ENCODE results near the gene NKD2.
"Not testable (repeated sequence)": the region's sequence is repeated elsewhere in the genome, so short reads cannot be mapped to it uniquely, and the experiment has no call there.

NKD2 gene

DNA sequence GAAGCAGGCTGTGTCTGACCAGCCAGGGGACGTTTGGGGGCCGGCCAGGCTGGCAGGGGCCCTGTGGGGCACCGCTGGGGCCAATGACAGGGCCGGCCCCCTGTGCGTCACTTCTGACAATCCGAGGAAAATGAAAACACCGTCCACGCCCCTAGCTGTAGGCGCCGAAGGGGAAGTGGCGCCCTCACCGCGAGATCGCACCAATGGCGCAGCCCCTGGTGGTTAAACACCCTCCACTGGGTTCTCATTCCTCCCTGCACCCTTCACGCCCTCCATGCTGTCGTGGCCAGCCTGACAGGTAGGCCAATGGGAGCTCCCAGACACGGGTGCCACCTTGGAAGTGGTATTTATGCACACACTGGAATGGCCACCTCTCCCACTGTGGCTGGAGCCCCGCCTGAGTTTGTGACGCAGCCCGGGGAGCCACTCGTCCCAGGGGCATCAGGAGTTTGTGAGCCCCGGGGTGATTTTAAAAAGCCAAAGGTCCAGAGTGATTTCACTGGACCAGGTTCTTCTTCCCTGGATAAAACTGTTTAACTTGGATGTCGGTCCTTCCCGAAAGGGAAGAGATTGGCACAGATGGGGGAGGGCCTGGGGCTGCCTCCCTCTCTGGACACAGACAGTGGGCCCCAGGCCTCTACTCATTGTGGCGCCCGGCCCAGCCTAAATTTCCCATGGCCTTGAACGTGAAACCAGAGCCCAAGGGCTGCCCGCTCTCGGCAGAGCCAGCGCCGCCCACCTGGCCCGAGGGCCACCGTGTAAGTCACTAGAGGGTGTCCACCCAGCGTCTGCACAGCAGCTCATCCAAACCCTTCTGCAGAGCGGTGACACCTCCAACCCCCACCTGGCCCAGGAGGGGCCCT lies 49.7 kb downstream of the NKD2 start:
- no peak for DNase-seq (ENCODE audit: low read depth)

- no peak for DNase-seq (ENCODE audit: low read depth)
These were observed 50.6 kb downstream of the NKD2 start for GRCh38 chr5:1058988-1059883.

GRCh38 chr5:1059884-1060263 lies 51.3 kb downstream of the NKD2 start:
- DNase-seq (ENCODE audit: low read depth): no peak

DNA sequence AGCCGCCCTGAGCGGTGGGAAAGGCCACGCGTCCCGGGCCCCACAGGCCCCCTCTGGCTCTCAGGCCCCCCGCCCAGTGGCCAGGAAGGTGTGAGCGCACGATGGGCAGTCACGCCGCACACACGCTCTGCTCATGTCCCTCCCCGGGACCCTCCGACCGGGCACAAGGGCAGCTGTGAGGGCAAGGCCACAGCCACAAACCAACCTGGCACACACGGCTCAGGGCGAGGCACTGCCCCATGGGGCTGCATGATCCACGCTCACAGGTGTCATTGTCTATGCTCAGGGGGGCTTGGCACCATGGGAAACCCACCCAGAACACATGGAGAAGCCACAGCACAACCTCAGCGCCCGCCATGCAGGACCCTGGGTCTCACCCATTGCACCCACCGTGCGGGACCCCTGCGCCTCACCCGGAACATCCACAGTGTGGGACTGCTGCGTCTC lies 52.0 kb downstream of the NKD2 start:
- no peak for DNase-seq (ENCODE audit: low read depth)

- not testable (repeated sequence) for DNase-seq (ENCODE audit: low read depth)
These were observed 52.7 kb downstream of the NKD2 start for GRCh38 chr5:1061292-1061691.

DNA sequence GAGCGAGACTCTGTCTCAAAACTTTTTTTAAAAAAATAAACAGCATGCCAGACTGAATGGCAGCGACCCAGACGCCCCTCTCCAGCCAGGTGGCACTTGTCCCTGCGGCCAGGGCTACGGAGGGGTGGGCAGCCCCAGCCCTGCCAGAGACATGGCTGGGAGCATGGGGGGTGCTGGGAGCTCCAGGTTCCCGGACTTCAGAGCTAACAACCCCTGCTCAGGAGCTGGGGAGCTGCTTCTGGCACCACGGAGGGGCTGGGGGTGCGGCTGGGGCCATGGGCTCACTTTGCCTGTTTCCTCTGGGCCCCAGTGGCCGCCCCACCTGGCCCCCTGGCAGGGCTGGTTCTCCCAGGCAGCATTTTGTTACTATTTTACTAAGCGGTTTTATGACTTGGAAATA lies 53.3 kb downstream of the NKD2 start:
- no peak for DNase-seq (ENCODE audit: low read depth)

GRCh38 chr5:1062761-1063568 lies 54.4 kb downstream of the NKD2 start:
- DNase-seq (ENCODE audit: low read depth): no peak

GRCh38 chr5:1063661-1064382 lies 55.2 kb downstream of the NKD2 start:
- DNase-seq (ENCODE audit: low read depth): no peak

DNA sequence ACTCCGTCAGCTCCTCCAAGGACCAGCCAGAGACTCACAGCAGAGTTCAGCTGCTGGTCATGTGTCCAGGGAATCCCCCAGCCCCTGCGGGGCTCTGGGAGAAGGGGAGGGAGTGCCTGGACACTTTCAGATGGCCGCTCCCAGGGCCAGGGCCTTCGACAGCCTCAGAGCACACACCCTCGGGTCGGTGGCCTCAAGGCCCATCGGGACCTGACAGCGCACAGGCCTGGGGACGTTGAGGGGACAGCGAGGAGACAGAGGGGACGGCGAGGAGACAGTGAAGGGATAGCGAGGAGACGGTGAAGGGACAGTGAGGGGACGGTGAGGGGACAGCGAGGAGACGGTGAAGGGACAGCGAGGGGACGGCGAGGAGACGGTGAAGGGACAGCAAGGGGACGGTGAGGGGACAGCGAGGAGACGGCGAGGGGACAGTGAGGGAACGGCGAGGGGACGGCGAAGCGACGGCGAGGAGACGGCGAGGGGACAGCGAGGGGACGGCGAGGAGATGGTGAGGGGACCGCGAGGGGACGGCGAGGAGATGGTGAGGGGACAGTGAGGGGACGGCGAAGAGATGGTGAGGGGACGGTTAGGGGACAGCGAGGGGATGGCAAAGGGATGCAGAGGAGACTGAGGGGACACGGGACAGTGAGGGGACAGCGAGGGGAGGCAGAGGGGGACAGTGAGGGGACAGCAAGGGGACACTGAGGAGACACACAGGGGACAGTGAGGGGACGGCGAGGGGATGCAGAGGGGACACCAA lies 56.0 kb downstream of the NKD2 start:
- DNase-seq (ENCODE audit: low read depth): no peak

DNA sequence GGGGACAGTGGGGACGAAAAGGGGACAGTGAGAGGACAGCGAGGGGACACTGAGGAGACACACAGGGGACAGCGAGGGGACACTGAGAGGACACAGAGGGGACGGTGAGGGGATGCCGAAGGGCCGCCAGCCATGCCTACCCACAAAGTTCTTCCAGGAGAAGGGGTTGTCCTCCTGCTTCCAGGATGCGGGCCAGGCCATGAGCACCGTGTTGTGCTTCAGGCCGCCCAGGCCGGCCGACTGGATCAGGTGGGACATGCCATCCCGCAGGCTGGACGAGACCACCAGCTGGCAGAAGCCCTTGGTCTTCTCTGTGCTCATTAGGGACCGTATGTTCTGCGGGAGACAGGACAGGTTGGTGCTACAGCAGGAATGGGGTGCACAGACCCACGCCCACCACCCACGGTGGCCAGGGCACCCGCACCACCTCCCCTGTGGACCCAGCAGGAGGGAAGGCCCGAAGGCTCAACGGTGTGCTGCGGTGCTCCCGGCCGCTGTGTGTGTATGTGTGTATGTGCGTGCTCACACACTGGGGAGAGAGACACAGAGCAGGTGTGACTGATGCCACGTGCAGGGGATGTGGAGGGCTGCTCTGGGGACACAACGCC lies 56.6 kb downstream of the NKD2 start:
- no peak for DNase-seq (ENCODE audit: low read depth)

DNA sequence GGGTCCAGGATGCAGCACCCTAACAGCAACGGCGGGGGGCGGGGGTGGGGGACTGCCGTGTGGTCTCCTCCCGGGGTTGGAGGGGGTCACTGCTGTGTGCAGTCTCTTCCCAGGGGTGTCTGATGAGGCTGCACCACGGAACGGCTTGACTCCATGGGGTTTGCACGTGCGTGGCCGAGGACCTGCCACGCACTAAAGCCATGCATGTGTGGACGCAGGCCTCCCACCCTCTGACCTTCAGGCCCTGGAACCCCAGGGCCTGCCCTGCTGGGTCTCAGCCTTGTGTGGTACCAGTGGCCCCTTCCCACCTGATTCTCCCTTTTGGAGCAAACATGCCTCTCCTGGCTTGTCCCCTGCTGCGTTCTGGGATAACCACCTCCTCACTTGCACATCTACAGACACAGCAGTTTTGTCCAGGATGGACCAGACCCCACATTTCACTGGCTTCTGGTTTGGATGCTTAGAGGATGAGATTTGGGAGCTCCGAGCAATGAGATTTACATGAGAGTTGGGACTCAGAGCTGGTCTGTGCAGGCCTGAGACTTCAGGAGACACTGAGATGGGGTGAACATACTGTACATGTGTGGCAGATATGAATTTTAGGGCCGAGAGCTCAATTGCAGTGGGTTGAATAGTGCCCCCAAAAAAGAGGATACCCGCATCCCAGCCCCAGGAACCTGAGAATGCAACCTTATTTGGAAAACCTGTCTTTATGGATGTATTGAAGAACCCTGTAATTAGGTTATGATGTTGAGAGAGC lies 57.5 kb downstream of the NKD2 start:
- DNase-seq (ENCODE audit: low read depth): no peak

- no peak for DNase-seq (ENCODE audit: low read depth)
These were observed 58.1 kb downstream of the NKD2 start for GRCh38 chr5:1066676-1067075.

- no peak for DNase-seq (ENCODE audit: low read depth)
These were observed 58.8 kb downstream of the NKD2 start for GRCh38 chr5:1067141-1068121.

- DNase-seq (ENCODE audit: low read depth): no peak
These were observed 59.7 kb downstream of the NKD2 start for GRCh38 chr5:1068204-1068894.

DNA sequence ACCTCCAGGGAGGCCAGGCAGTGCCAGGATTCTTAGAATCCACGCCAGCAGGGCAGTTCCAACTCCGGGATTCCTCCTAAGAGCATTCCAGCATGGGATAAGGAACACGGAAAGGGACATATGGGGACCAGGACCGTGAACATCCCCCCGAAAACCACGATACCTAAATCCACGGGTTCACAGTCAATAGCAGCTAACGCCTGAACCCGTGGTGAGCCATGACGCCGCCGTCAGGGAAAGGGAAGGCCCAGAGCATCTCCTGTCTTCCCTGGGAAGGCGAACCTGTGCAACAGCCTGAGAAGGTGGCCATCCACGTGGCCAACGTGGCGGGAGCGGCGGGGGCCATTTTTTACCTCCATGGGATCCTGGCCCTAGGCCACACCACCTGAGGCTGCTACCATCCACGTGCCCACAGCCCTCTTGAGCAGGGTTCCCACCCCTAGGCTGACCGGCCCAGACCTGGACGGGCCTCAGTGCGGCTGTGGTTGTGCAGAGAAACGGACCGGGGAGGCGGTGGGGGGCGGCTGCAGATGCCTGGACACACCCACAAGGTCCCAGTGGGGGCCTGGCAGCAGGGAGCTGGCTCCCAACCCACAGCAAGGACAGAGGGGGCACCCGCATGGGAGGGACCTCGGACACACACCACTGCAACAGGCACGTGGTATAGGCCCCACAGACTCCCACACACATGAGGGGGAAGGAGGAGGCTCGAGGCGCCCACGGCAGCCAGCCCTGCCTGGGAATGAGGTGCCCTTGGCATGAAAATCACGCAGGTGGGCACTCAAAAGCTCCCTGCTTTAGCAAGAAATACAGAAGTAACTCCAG lies 60.5 kb downstream of the NKD2 start:
- no peak for DNase-seq (ENCODE audit: low read depth)

DNA sequence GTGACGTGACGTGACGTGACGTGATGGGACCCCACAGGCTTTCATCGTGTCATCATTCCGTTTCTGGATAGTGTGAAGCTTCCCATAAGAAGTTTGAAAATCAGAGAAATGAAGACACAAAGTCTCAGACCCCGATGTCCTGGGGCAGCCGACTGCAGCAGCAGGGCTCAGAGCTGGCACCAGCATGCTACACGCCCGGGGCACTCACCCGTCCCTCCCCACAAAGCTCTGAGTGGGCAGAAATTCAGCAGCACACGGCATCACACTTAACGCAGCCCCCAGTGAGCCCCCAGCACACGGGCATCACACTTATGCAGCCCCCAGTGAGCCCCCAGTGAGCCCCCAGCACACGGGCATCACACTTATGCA lies 61.1 kb downstream of the NKD2 start:
- DNase-seq (ENCODE audit: low read depth): no peak

All from HS-5 (cell line).